ENCODE measurements around the gene ZNF488. TPM values are rescaled to one million over a fixed set of nuclear protein-coding genes. Genes with fewer than 3 reads are reported as not detected.
A peak's percentile ranks its signal among the peaks of the same experiment; 100 is the strongest.

The ZNF488 gene
- total RNA-seq, 4 donors from 2014 or later = 0.21 TPM; not detected in 2

DNA sequence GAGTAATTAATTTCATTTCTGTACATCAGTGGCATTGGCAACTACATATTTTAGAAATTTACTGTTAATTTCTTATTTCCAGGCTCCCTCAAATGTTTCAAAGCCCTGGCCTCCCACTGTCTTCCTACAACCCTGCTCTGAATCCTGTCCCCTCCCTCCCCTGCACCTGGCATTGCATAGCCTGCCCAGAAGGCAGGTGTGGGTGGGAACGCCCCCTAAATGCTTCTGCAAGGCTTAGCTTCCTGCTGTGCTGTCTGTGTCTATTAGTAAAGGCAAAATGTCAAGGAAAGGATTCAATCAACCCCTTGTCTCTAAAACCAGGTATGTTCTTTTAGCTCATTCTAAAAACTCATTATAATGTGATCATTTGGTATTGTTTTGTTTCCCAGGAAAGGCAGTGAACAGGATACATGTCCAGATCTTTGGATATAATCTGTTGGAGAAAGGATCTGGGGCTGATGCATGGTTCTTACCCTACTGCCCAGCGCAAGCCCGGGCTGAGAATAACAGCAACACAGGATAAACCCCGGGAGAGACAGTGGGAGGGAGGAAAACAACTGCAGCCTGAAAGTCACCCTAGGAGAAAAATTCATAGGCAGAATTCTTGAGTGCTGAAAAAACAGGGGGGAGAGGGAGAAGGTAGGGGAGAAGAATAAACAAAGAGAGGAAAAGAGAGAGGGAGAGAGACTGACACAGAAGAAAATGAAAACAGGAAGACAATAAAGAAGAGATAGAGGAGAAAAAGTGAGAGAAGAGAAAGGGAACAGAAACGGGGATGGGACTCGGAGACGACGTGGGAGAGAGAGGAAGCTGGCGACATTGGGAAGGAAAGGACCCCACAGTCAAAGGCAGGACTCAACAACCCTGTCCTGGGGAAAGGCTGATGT, 589 bp downstream of the ZNF488 start:
- DNase-seq = no peak
- H3K36me3 ChIP-seq = no peaks in the 10 kb centered on the region
- no peak overlapping the region for H3K27ac ChIP-seq
- TF ChIP-seq POLR2A (IDR thresholded peaks at IDR 0.05) = no peak
- TF ChIP-seq, protein P1, sequence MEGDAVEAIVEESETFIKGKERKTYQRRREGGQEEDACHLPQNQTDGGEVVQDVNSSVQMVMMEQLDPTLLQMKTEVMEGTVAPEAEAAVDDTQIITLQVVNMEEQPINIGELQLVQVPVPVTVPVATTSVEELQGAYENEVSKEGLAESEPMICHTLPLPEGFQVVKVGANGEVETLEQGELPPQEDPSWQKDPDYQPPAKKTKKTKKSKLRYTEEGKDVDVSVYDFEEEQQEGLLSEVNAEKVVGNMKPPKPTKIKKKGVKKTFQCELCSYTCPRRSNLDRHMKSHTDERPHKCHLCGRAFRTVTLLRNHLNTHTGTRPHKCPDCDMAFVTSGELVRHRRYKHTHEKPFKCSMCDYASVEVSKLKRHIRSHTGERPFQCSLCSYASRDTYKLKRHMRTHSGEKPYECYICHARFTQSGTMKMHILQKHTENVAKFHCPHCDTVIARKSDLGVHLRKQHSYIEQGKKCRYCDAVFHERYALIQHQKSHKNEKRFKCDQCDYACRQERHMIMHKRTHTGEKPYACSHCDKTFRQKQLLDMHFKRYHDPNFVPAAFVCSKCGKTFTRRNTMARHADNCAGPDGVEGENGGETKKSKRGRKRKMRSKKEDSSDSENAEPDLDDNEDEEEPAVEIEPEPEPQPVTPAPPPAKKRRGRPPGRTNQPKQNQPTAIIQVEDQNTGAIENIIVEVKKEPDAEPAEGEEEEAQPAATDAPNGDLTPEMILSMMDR (IDR thresholded peaks at IDR 0.05) = no peak
- intact Hi-C loops (cut with DNase I; ENCODE audit: low total_unique reads) = no loop called here
- no peaks in the 10 kb centered on the region for H3K4me1 ChIP-seq
- peak overlapping the region; percentile 51 to 82 for H3K4me3 ChIP-seq
- H3K9me3 ChIP-seq = no peaks in the 10 kb centered on the region
- no peaks in the 10 kb centered on the region for H3K27me3 ChIP-seq

GRCh38 chr10:47381427-47382379, 2.4 kb downstream of the ZNF488 start:
- H3K36me3 ChIP-seq = no peaks in the 10 kb centered on the region
- H3K27me3 ChIP-seq = no peaks in the 10 kb centered on the region
- TF ChIP-seq POLR2A (IDR thresholded peaks at IDR 0.05) = no peak
- TF ChIP-seq, protein P1 (IDR thresholded peaks at IDR 0.05) = no peak
- no peak for DNase-seq
- no peak overlapping the region for H3K4me3 ChIP-seq
- H3K9me3 ChIP-seq = no peaks in the 10 kb centered on the region
- no peak overlapping the region for H3K27ac ChIP-seq
- H3K4me1 ChIP-seq = no peaks in the 10 kb centered on the region
- intact Hi-C loops (cut with DNase I; ENCODE audit: low total_unique reads) = no loop called here

DNA sequence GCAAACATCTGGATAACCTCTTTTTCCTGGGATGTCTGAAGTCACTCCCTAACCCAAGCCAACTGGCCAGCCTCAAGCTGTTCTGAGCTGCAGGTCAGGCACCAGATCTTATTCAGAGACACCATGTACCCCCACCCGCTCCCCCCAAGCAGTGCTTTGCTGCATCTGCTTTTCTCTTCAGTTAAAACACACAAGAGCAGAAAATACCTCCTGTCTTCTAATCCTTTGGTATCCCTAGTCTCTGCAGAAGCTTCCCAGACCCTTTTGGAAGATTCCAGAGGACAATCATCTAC, 3.0 kb downstream of the ZNF488 start:
- intact Hi-C loops (cut with DNase I; ENCODE audit: low total_unique reads) = no loop called here
- H3K27me3 ChIP-seq = no peaks in the 10 kb centered on the region
- DNase-seq = no peak

GRCh38 chr10:47380341-47381102, 3.6 kb downstream of the ZNF488 start:
- intact Hi-C loops (cut with DNase I; ENCODE audit: low total_unique reads) = no loop called here
- H3K9me3 ChIP-seq = no peaks in the 10 kb centered on the region
- no peaks in the 10 kb centered on the region for H3K36me3 ChIP-seq
- no peak overlapping the region for H3K4me3 ChIP-seq
- no peak overlapping the region for H3K27ac ChIP-seq
- no peaks in the 10 kb centered on the region for H3K4me1 ChIP-seq
- no peak for DNase-seq
- TF ChIP-seq, protein P1 (IDR thresholded peaks at IDR 0.05) = no peak
- no peak for TF ChIP-seq POLR2A (IDR thresholded peaks at IDR 0.05)
- H3K27me3 ChIP-seq = no peaks in the 10 kb centered on the region

More for the DNA sequence above, 3.0 kb downstream of the ZNF488 start:
- H3K36me3 ChIP-seq = no peaks in the 10 kb centered on the region
- no peak for TF ChIP-seq POLR2A (IDR thresholded peaks at IDR 0.05)
- TF ChIP-seq, protein P1 (IDR thresholded peaks at IDR 0.05) = no peak
- no peaks in the 10 kb centered on the region for H3K9me3 ChIP-seq
- H3K27ac ChIP-seq = no peak overlapping the region
- no peak overlapping the region for H3K4me3 ChIP-seq
- H3K4me1 ChIP-seq = no peaks in the 10 kb centered on the region
